ENCODE data around the gene HOXA3.

HOXA3 gene

GRCh38 chr7:27191161-27191731 is 38.9 kb upstream of the HOXA3 start:
- Histone ChIP-seq H3K27me3 (ENCODE audit: insufficient read depth, poor library complexity, severe bottlenecking) (peaks cover 59% of the 10 kb centered on the region), H3K4me3 (replicated peaks; ENCODE audit: insufficient read depth, low read length) (no peak overlapping the region), H3K27ac (replicated peaks) (no peak overlapping the region)
- DNase-seq (ENCODE audit: low read depth in 1 of 2, low spot score in 1 of 2) = no peak
- TF ChIP-seq POLR2AphosphoS5 (IDR thresholded peaks at IDR 0.05; ENCODE audit: low read depth) (no peak), CTCF (IDR thresholded peaks at IDR 0.05; ENCODE audit: insufficient read depth, low read length) (no peak), GABPA (IDR thresholded peaks at IDR 0.05; ENCODE audit: low read depth) (no peak), SPI1 (IDR thresholded peaks at IDR 0.05; ENCODE audit: borderline replicate concordance, low read depth) (no peak), REST (IDR thresholded peaks at IDR 0.05; ENCODE audit: insufficient replicate concordance, low read depth) (no peak)

GRCh38 chr7:27189997-27190748 is 37.8 kb upstream of the HOXA3 start:
- TF ChIP-seq GABPA (IDR thresholded peaks at IDR 0.05; ENCODE audit: low read depth) (no peak), SPI1 (IDR thresholded peaks at IDR 0.05; ENCODE audit: borderline replicate concordance, low read depth) (peak; percentile 36; the same call in 1 of the 2 replicates)
- no peak for DNase-seq (ENCODE audit: low read depth in 1 of 2, low spot score in 1 of 2)
- H3K27me3 ChIP-seq (ENCODE audit: insufficient read depth, poor library complexity, severe bottlenecking) = peaks cover 64% of the 10 kb centered on the region
- H3K4me3 ChIP-seq (replicated peaks; ENCODE audit: insufficient read depth, low read length) = no peak overlapping the region
- H3K27ac ChIP-seq (replicated peaks) = no peak overlapping the region

GRCh38 chr7:27189295-27189996 is 37.1 kb upstream of the HOXA3 start:
- TF ChIP-seq CTCF (IDR thresholded peaks at IDR 0.05; ENCODE audit: insufficient read depth, low read length) (no peak), SPI1 (IDR thresholded peaks at IDR 0.05; ENCODE audit: borderline replicate concordance, low read depth) (no peak), GABPA (IDR thresholded peaks at IDR 0.05; ENCODE audit: low read depth) (no peak), POLR2AphosphoS5 (IDR thresholded peaks at IDR 0.05; ENCODE audit: low read depth) (no peak), REST (IDR thresholded peaks at IDR 0.05; ENCODE audit: insufficient replicate concordance, low read depth) (no peak)
- H3K27me3 ChIP-seq (ENCODE audit: insufficient read depth, poor library complexity, severe bottlenecking) = peaks cover 60% of the 10 kb centered on the region
- H3K4me3 ChIP-seq (replicated peaks; ENCODE audit: insufficient read depth, low read length) = no peak overlapping the region
- no peak for DNase-seq (ENCODE audit: low read depth in 1 of 2, low spot score in 1 of 2)
- no peak overlapping the region for H3K27ac ChIP-seq (replicated peaks)

All from HL-60 (cell line).